ENCODE measurements around the gene CYP27A1. TPM values are rescaled to one million over a fixed set of nuclear protein-coding genes. Genes with fewer than 3 reads are reported as not detected.

Gene CYP27A1
- total and polyA plus RNA-seq, 2 of the 8 experiments (the other 6 are each of a cell fraction or from before 2014, with no cell fraction given), result 5.4 to 14.7 TPM

DNA sequence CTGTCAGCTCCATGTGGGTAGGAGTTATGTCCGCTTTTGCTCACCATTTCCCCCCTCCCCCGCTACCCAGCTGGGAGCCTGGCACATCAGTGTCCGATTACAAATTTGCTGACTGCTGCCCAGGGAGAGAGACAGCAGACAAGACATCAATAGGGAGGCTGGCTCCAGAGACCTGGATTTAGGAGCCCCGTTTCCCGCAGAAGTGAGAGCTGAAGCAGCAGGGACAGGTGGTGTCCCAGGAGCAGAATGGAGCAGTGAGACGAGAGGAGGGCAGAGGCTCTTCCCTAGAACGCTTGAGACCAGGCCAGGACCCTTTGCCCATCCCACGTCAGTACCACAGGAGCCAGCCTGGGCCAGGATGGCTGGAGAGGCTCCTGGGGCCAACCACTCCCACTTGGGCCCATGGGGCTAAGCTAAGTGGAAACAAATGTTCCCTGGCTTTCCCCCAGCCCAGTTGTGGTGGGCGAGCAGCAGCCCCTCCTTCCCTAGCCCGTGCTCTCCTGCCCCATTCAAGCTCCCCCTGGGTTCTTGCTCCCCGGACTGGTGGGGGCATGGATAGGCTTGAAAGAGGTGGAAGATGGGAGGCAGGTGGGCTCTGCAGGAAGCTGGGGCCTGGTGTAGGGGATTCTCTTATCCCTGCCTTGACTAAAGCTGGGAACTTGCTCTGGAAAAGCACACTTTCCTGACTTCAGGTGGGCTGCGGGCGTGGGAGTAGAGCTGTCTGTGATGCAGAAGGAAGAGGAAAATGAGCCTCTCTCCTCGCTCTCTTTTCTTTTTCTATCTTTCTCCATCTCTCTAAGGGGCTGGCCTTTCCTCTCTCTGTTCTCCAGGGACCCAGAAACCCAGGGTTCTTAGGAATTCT is 73.6 kb downstream of the CYP27A1 start:
- Histone ChIP-seq H4K8ac (ENCODE audit: extremely low read depth, insufficient read depth, low read length) (peak overlapping the region; percentile 20; the same call in 1 of the 2 replicates), H3K27ac (ENCODE audit: low read depth, low read length) (no peak overlapping the region), H3K23ac (ENCODE audit: insufficient read length) (no peak overlapping the region), H3K36me3 (ENCODE audit: control insufficient read depth in 2 of 4, insufficient read depth in 4 of 4, low read length in 3 of 4) (peaks cover 0 to 2% (median 0%) of the 10 kb centered on the region in 4 experiments; a peak in 1 of 8 replicates), H3K56ac (replicated peaks; ENCODE audit: insufficient read length, low read depth, low read length) (no peak overlapping the region), H2BK120ac (replicated peaks; ENCODE audit: low read depth, low read length) (no peak overlapping the region), H3K14ac (ENCODE audit: insufficient read length) (no peak overlapping the region), H2BK12ac (ENCODE audit: low read depth, low read length) (no peak overlapping the region), H3K79me1 (ENCODE audit: low read depth, low read length) (no peaks in the 10 kb centered on the region), H3K4me3 (ENCODE audit: extremely low read depth in 1 of 4, insufficient read depth in 2 of 4, low read depth in 3 of 4, low read length in 4 of 4) (peak overlapping the region in 1 of 4 experiments; percentile 14; a peak in 2 of 8 replicates), H2AFZ (ENCODE audit: low read length) (no peak overlapping the region), H2BK5ac (ENCODE audit: low read depth, low read length) (no peak overlapping the region), H3K18ac (ENCODE audit: extremely low read depth, low read length) (no peak overlapping the region), H3K9ac (replicated peaks in 1 of 4; ENCODE audit: extremely low read depth in 1 of 4, low read depth in 3 of 4, low read length in 3 of 4) (no peak overlapping the region), H4K20me1 (replicated peaks in 1 of 2; ENCODE audit: control insufficient read depth in 1 of 2, insufficient read depth in 2 of 2, low read length in 2 of 2) (peaks cover 11 to 12% of the 10 kb centered on the region in 2 experiments), H3K9me3 (ENCODE audit: insufficient read depth in 2 of 2, low read depth in 1 of 2, low read length in 1 of 2) (no peaks in the 10 kb centered on the region), H2BK15ac (ENCODE audit: low read length) (no peak overlapping the region), H4K91ac (replicated peaks; ENCODE audit: insufficient read length, low read length) (no peak overlapping the region), H3K4me2 (ENCODE audit: insufficient read depth in 1 of 2, low read depth in 2 of 2, low read length in 2 of 2) (peak overlapping the region in 1 of 2 experiments; percentile 41; a peak in 2 of 4 replicates), H4K5ac (ENCODE audit: insufficient read length, low read depth, low read length) (no peak overlapping the region), H3K23me2 (ENCODE audit: low read depth, low read length) (peaks cover 5% of the 10 kb centered on the region; the same call in 1 of the 2 replicates), H3K27me3 (replicated peaks in 1 of 4; ENCODE audit: control insufficient read depth in 3 of 4, extremely low read depth in 1 of 4, insufficient read depth in 3 of 4, low read length in 3 of 4) (peaks cover 73 to 81% (median 75%) of the 10 kb centered on the region in 4 experiments), H2BK20ac (ENCODE audit: low read length) (0 out of 2 replicates have a peak overlapping the region, but pooled peaks have one; percentile 18), H3K4ac (replicated peaks; ENCODE audit: insufficient read length, low read depth, low read length) (no peak overlapping the region), H3K79me2 (ENCODE audit: control insufficient read depth in 1 of 2, insufficient read depth in 2 of 2, low read length in 2 of 2) (no peaks in the 10 kb centered on the region), H3K4me1 (replicated peaks in 1 of 4; ENCODE audit: control insufficient read depth in 3 of 4, insufficient read depth in 4 of 4, low read length in 3 of 4) (peaks cover 16 to 46% (median 24%) of the 10 kb centered on the region in 4 experiments), H2AK5ac (ENCODE audit: low read depth, low read length) (peak overlapping the region; percentile 75; the same call in 1 of the 2 replicates)
- TF ChIP-seq ASH2L (IDR thresholded peaks at IDR 0.05; ENCODE audit: low read length) (no peak), CHD2 (IDR thresholded peaks at IDR 0.05; ENCODE audit: low read length) (no peak), SUZ12 (IDR thresholded peaks at IDR 0.05; ENCODE audit: low read length) (0 out of 2 replicates have a peak, but pooled peaks have one; percentile 35), EZH2 (IDR thresholded peaks at IDR 0.05; ENCODE audit: low read depth, low read length, severe bottlenecking) (peak; percentile 34)
- FAIRE-seq (no peak), DNase-seq (ENCODE audit: low read depth in 1 of 2, low spot score in 2 of 2) (no peak)
- CTCF ChIA-PET (ENCODE audit: partially characterized antibody), result interaction anchor here (0.6 to 3.0 kb wide), 17 partner anchors 9 to 147 kb away, joined by 3 to 35 read pairs (median 4); partner anchors contain the start of gene FEV
- POLR2A ChIA-PET (ENCODE audit: partially characterized antibody), result interaction anchor here (0.7 to 1.3 kb wide), 2 partner anchors 9 to 874 kb away, joined by 3 to 4 read pairs; no protein-coding TSS in a partner anchor
- WGBS, 2 experiments (ENCODE audit: extremely low coverage in 1 of 2, insufficient coverage in 1 of 2, insufficient read length in 1 of 2, insufficient replicate concordance in 2 of 2, low coverage in 1 of 2, low lambda C conversion rate in 2 of 2, missing lambda C conversion rate in 1 of 2), result 29% methylated on average over 11 of the region's 14 CpGs; no CpG with 5 or more reads in 1 of the 2 experiments
